Measurements from ENCODE around the gene BUB3.

The BUB3 gene

DNA sequence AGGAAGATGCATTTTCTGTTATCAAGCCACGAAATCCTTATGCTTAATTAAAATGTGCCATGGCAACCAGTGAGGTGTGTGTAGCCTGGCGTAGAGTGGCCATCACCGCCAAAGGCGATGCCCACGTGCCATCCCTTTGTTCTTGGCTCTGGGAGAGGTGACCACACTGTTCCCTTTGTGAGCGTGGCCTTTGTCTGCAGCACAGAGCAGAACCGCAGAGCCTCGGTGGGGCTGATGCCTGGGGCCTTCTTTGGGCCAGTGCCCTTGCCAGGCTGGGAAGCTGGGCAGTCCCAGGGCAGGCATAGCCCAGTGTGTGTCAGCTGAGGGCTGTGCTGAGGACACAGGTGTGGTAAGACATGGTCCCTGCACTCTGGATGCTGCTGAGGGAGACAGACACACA, 48.3 kb downstream of the BUB3 start:
- DNase-seq: peak in 1 of 56 donors; percentile 5

DNA sequence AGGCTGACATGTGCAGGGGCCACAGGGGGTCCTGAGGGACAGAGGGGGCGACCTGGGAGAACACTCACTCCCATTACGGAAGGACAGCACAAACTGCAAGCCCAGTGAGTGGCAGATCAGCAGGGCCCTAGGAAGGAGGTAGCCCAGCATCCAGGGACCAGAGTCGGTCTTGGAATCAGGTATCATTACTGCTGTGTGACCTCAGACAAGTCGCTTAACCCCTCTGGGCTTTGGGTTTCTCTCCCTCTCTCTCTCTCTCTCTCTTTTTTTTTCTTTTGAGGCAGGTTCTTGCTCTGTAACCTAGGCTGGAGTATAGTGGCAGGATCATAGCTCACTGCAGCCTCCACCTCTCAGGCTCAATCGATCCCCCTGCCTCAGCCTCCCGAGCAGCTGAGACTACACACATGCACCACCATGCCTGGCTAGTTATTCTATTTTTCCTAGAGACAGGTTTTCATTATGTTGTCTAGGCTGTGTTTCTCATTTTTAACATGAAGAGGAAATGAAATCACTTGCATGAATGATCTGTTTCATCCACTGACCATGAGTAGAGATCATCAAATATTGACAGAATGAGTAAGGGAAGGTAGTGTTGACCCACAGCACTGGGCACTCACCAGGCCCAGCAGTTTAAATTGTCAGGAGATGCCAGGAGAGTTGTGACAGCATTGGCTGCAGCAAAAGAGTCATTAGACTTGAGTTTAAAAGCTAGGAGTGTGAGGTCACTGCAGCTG, 49.4 kb downstream of the BUB3 start:
- no peak for DNase-seq

DNA sequence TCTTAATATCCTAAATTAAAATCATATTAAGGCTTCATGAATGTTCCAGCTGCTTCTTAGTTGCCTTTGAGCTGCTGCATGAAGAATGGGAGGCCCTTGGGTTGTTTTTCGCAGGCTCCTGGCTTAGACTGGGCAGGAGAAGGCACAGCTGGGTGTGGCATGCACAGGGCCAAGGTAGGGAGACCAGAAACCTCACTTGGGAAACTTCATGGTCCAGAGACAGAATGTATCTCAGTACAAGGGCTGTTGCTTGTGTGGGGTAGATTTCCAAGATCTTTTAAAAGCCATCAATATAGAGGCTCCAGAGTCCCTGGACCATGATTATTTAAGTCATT, 49.9 kb downstream of the BUB3 start:
- DNase-seq: no peak

DNA sequence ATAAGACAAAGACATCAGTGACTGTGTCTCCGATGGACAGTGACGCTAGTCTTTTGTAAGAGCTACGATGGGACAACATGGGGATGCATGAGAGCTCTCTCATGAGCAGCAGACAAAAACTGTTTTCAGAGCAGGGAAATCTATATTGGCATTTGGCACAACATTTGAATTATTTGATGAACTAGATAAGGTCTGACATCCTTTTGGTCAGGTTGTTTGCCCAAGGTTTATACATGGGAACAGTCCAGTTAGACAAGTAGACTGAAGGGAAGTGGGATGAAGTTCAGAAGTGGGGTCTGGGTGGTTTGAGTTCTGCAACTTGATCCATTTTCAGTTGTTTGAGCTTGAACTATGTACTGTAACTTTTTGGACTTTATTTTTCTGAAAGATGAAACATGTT, 50.8 kb downstream of the BUB3 start:
- DNase-seq: no peak

DNA sequence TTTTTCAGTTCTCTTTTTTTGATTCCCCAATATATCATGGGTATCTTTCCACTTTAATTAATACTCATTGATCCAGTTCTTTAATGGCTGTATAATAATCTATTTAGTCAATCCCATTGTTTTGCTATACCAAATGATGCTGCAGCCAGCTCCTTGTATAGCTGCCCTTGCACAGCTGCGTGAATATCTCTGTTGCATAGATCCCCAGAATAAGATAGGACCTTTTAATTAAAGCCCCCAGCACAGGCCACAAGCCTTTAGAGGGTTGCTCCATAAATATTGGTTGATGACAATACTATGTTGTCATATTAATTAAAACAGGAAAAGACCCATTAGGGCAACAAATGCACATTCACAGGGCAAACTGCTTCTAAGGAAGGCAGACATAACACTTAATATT, 57.9 kb downstream of the BUB3 start:
- DNase-seq: no peak

DNA sequence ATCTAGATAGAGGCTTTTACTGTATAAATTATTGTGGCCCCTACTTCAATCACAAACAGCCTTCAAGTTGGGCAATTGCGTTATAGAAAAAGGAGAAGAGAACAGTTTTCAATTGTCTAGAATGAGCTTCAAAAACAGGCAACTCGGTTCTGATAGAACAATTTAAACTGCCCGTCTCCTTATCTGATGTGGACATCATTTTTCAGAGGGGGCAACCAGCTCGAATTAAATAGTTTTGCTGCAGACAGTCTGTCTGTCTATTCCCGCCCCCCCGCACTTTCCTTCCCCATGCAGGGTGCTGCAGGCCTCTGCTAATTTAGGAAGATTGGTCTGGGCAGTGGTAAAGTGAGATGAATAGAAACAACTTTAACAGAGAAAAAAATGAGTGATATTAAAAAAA, 58.4 kb downstream of the BUB3 start:
- DNase-seq: no peak

DNA sequence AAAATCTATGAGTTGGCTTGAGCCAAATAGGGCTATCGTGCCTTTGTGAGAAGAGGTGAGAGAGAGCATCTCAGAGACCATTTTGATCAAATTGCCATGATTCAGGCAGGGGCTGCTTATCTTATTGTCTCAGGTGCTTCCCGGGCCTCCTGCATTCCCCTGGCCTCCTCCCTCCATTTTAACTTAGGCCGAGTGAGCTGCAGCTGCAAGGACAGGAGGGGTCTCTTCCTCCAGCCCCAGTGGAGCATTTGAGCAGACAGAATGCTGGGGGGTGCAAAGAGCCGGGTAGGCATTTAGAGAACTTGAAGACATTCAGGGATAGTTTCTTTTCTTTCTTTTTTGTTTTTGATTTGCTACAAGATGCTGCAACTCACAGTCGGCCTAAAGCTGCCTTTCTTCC, 59.0 kb downstream of the BUB3 start:
- DNase-seq: no peak
